Gastrocnemius medialis (tissue), 4 donors: Measurements from ENCODE around the gene VSTM2B. TPM values are rescaled to one million over a fixed set of nuclear protein-coding genes. Genes with fewer than 3 reads are reported as not detected.

Experiments used
- ATAC-seq, 2 donors: fragments of 150-250 bp; one replicate each; pipeline ENCODE4 v1.9.1; 2016
- DNase-seq, 2 donors: peaks; one replicate each; pipeline ENCODE4 v3.0.0-alpha.2; 2019
- H3K27ac ChIP-seq, 4 donors: fragments of 200-600 bp; sonication (generic); 1 replicate in 1 of 4; 2 replicates in 3 of 4; pipeline ENCODE4 v1.5.1; 2016 to 2018; ENCODE audit warnings: mild to moderate bottlenecking in 2 of 4, moderate library complexity in 1 of 4
- H3K27me3 ChIP-seq, 3 donors: fragments of 200-600 bp; sonication (generic) in 2 of 3; 1 replicate in 1 of 3; 2 replicates in 2 of 3; pipeline versions ENCODE4 v1.5.1 to v1.6.0; 2016 to 2019; ENCODE audit warnings: mild to moderate bottlenecking in 1 of 3, moderate library complexity in 1 of 3
- H3K36me3 ChIP-seq, 2 donors: fragments of 200-600 bp; sonication (generic) in 1 of 2; one replicate each; pipeline ENCODE4 v1.5.1; 2017 to 2018
- H3K4me1 ChIP-seq, 2 donors: fragments of 200-600 bp; sonication (generic) in 1 of 2; one replicate each; pipeline ENCODE4 v1.5.1; 2016 to 2017; ENCODE audit warnings: mild to moderate bottlenecking in 2 of 2
- H3K4me3 ChIP-seq, 4 donors: fragments of 200-600 bp; sonication (generic) in 3 of 4; 1 replicate in 1 of 4; 2 replicates in 3 of 4; pipeline ENCODE4 v1.5.1; 2016 to 2019; ENCODE audit warnings: mild to moderate bottlenecking in 2 of 4
- H3K9me3 ChIP-seq, 3 donors: fragments of 200-600 bp; sonication (generic) in 2 of 3; 1 replicate in 1 of 3; 2 replicates in 2 of 3; pipeline ENCODE4 v1.5.1; 2016 to 2019
- CTCF ChIP-seq, 5 experiments: fragments of 450-650 bp in 3 of 5; fragments of 200-600 bp in 2 of 5; sonication (generic) in 2 of 5; IDR thresholded peaks in 4 of 5; conservative IDR thresholded peaks in 1 of 5; 1 replicate in 4 of 5; 2 replicates in 1 of 5; pipeline ENCODE4 v1.5.1; 2016 to 2019; ENCODE audit warnings: antibody characterized with exemption in 5 of 5, mild to moderate bottlenecking in 3 of 5, moderate library complexity in 3 of 5
- POLR2A ChIP-seq, 2 donors: fragments of 450-650 bp; IDR thresholded peaks; one replicate each; pipeline ENCODE4 v1.6.1; 2017; ENCODE audit warnings: antibody characterized with exemption in 2 of 2, mild to moderate bottlenecking in 2 of 2, moderate library complexity in 2 of 2
- in situ Hi-C, 4 donors: fragments of 200-750 bp; cut with MboI; loops; one replicate each; pipeline versions ENCODE4 v1.15.0 to v1.8.0; 2017; ENCODE audit warnings: low sequenced_read_pairs in 4 of 4
- intact Hi-C: fragments of 100-400 bp; cut with DNase I; formaldehyde crosslinking; loops from one replicate; pipeline ENCODE4 v1.15.1; 2023; ENCODE audit warnings: low total_unique reads
- total RNA-seq, 4 donors: library from RNA; depleted of rRNA; stranded (reverse); fragments of >200 nt; gene quantifications; one replicate each; pipeline versions ENCODE4 v1.1.0 to v1.2.3, GENCODE V29; 2016

The VSTM2B gene
- total RNA-seq, 4 donors from 2014 or later = not detected

- DNase-seq (no peak), ATAC-seq (no peak)
- intact Hi-C loops = no loop called here
- H3K9me3 ChIP-seq = no peaks in the 10 kb centered on the region
- in situ Hi-C loops = no loop called here
- no peak overlapping the region for H3K27ac ChIP-seq
- TF ChIP-seq POLR2A (IDR thresholded peaks at IDR 0.05) (no peak), CTCF (IDR thresholded peaks at IDR 0.05 in 4 of 5, conservative IDR thresholded peaks at IDR 0.05 in 1 of 5) (no peak)
- H3K36me3 ChIP-seq = no peaks in the 10 kb centered on the region
- H3K4me1 ChIP-seq = no peaks in the 10 kb centered on the region
- H3K27me3 ChIP-seq = peaks cover 2 to 7% (median 5%) of the 10 kb centered on the region in 3 donors
- H3K4me3 ChIP-seq = no peak overlapping the region
Measured at GRCh38 chr19:29489172-29489951, 36.4 kb upstream of the VSTM2B start.

GRCh38 chr19:29491491-29491890, 34.3 kb upstream of the VSTM2B start:
- Histone ChIP-seq H3K4me3 (no peak overlapping the region), H3K9me3 (no peaks in the 10 kb centered on the region), H3K27ac (no peak overlapping the region), H3K27me3 (peaks cover 2 to 5% (median 2%) of the 10 kb centered on the region in 3 donors), H3K4me1 (no peaks in the 10 kb centered on the region), H3K36me3 (no peaks in the 10 kb centered on the region)
- TF ChIP-seq CTCF (IDR thresholded peaks at IDR 0.05 in 4 of 5, conservative IDR thresholded peaks at IDR 0.05 in 1 of 5) (no peak), POLR2A (IDR thresholded peaks at IDR 0.05) (no peak)
- in situ Hi-C loops = no loop called here
- intact Hi-C loops = no loop called here
- DNase-seq (no peak), ATAC-seq (no peak)

DNA sequence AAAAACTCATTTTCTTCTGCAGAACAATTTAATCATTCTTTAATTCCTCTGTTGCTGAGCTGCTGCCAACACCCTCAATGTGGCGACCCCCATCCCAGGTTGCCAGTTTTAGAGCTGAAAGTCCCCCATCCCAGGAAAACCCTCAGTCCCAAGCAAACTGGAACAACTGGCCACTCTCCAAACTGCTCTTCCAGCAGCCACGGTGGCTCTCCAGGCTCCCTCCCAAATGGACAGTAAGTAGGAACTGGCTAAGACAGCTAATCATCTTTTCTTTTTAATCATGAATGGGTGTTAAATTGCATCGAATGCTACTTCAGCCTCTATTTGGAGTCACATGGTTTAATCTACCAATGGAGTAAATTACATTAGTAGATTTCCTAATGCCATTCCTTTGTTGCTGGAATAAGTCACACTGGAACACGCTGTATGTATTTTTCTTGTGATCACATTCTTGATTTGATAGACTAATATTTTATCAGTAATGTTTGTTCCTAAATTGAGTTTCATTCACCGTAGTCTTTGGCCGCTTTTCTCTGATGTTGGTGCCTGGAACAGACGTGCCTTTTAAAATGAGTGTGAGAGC, 33.7 kb upstream of the VSTM2B start:
- H3K4me1 ChIP-seq = no peaks in the 10 kb centered on the region
- H3K36me3 ChIP-seq = no peaks in the 10 kb centered on the region
- H3K4me3 ChIP-seq = no peak overlapping the region
- TF ChIP-seq POLR2A (IDR thresholded peaks at IDR 0.05) (no peak), CTCF (IDR thresholded peaks at IDR 0.05 in 4 of 5, conservative IDR thresholded peaks at IDR 0.05 in 1 of 5) (no peak)
- no peaks in the 10 kb centered on the region for H3K9me3 ChIP-seq
- in situ Hi-C loops (no loop called here), intact Hi-C loops (no loop called here)
- DNase-seq (no peak), ATAC-seq (no peak)
- peaks cover 2 to 5% (median 2%) of the 10 kb centered on the region in 3 donors for H3K27me3 ChIP-seq
- no peak overlapping the region for H3K27ac ChIP-seq

GRCh38 chr19:29492769-29493168, 33.0 kb upstream of the VSTM2B start:
- ATAC-seq (no peak), DNase-seq (no peak)
- in situ Hi-C loops (no loop called here), intact Hi-C loops (no loop called here)
- no peaks in the 10 kb centered on the region for H3K4me1 ChIP-seq
- H3K36me3 ChIP-seq = no peaks in the 10 kb centered on the region
- no peaks in the 10 kb centered on the region for H3K9me3 ChIP-seq
- H3K27me3 ChIP-seq = peaks cover 2 to 5% (median 2%) of the 10 kb centered on the region in 3 donors
- no peak overlapping the region for H3K4me3 ChIP-seq
- TF ChIP-seq POLR2A (IDR thresholded peaks at IDR 0.05) (no peak), CTCF (IDR thresholded peaks at IDR 0.05 in 4 of 5, conservative IDR thresholded peaks at IDR 0.05 in 1 of 5) (no peak)
- H3K27ac ChIP-seq = no peak overlapping the region
